Left ventricle myocardium inferior (tissue), 1 donor: Measurements from ENCODE around the gene GLYAT. TPM values are rescaled to one million over a fixed set of nuclear protein-coding genes. Genes with fewer than 3 reads are reported as not detected.

Experiments used
- DNase-seq: peaks from one replicate; pipeline ENCODE4 v3.0.0-alpha.2; 2020
- H3K27ac ChIP-seq: fragments of 200-600 bp; replicated peaks from 2 replicates; pipeline ENCODE4 v1.8.0; 2021
- H3K27me3 ChIP-seq: fragments of 200-600 bp; 2 replicates; pipeline ENCODE4 v1.8.0; 2021; ENCODE audit warnings: low read depth
- H3K36me3 ChIP-seq: fragments of 200-600 bp; 2 replicates; pipeline ENCODE4 v1.8.0; 2021
- H3K4me1 ChIP-seq: fragments of 200-600 bp; 2 replicates; pipeline ENCODE4 v1.8.0; 2021
- H3K4me3 ChIP-seq: fragments of 200-600 bp; 2 replicates; pipeline ENCODE4 v1.8.0; 2021; ENCODE audit warnings: mild to moderate bottlenecking, moderate library complexity
- H3K9me3 ChIP-seq: fragments of 200-600 bp; replicated peaks from 2 replicates; pipeline ENCODE4 v1.8.0; 2021
- CTCF ChIP-seq: fragments of 200-600 bp; IDR thresholded peaks from 2 replicates; pipeline ENCODE4 v1.8.0; 2021; ENCODE audit warnings: antibody characterized with exemption, mild to moderate bottlenecking, borderline replicate concordance
- intact Hi-C: fragments of 100-400 bp; cut with micrococcal nuclease; formaldehyde crosslinking; loops from one replicate; pipeline ENCODE4 v1.11.0; 2022
- total RNA-seq: library from RNA; stranded (reverse); fragmentation: NEBNext Ultra II Directional; extraction: Animal tissue kit (Norgen Biotek cat#: 25700); gene quantifications from one replicate; pipeline ENCODE4 v1.2.1, GENCODE V29; 2021
- donor health status: DM: no; HTN: yes; CAD: no; lungs with severe emphysema.

GLYAT gene
- total RNA-seq, 1 donor from 2014 or later: not detected

DNA sequence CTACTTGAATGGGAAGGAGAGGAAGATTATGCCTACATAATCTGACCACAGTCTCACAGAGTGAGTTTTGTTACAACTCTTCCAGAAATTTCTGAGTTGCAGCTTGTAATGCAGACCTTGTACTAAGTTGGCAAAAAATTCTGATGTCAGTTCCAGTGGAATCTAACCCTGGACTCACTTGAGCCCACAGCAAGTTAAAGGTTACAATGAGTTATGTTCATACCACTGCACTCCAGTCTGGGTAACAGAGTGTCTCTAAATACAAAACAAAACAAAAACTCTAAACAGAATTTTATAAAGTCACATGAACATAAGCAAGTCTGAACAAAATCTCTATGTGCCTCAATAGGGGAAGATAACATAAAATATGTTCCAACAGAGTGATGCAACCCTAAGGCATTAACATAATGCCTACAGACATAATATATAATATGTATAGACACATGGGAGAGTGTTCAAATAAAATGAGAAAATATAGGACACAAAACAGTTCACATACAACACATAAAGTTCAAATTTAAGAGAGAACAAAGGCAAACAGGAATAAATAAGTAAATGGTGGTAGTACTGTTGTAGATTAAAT lies 1.1 kb downstream of the GLYAT start:
- Histone ChIP-seq H3K27ac (no peak overlapping the region), H3K9me3 (no peaks in the 10 kb centered on the region), H3K27me3 (peaks cover 26% of the 10 kb centered on the region), H3K4me3 (no peak overlapping the region), H3K4me1 (no peaks in the 10 kb centered on the region), H3K36me3 (no peaks in the 10 kb centered on the region)
- intact Hi-C loops: no loop called here
- no peak for TF ChIP-seq CTCF
- no peak for DNase-seq

DNA sequence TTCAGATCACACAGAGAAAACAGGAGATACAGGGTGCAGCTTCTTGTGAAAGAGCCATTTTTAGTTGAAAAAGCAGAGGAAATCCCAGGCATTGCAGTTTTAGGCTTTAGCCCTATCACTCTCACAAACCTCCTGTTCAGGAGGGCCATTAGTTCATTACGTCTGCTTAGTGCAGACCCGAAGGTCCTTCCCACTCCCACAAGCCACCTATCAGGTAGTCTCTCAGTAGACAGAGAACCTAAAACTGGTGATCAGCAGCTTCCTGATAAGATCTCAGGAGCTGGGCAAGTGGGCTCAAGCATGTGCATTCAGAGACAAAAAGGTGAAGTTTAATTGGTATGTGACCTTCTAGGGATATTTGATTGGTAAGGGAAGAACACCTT lies 4.3 kb downstream of the GLYAT start:
- Histone ChIP-seq H3K27ac (no peak overlapping the region), H3K4me1 (no peaks in the 10 kb centered on the region), H3K27me3 (no peaks in the 10 kb centered on the region), H3K36me3 (no peaks in the 10 kb centered on the region), H3K9me3 (no peaks in the 10 kb centered on the region), H3K4me3 (no peak overlapping the region)
- DNase-seq: no peak
- intact Hi-C loops: no loop called here
- TF ChIP-seq CTCF: no peak

DNA sequence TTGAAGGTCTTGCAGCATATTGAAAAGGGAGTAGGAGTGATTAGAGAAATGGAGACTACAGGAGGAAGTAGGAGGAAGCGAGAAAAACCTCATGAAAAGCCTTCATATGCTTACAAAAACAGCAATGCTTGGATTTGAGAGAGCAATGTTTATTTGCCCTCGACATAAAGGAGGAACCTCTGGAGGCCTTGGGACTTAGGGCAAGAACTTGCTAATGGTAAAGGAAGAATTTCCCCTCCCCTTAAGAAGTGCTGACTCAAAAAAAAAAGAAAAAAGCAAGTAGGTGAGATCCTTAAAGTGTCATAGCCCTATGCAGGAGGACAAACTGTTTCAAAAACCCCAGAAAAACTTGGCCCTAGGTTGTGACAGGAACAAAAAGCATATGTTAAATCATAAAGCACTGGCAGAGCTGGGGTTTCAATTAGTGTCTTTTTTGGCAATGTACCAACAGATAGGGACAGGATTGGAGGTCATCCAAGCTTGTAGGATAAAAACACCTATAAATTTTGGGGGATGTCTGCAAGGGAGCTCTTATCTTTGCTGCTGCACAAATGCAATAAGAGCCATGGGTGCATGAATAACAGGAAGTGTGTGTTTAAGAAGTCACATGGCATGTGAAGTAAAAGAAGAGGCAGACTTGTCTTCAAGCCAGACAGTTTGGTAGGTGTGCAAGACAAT lies 4.9 kb downstream of the GLYAT start:
- no peak for TF ChIP-seq CTCF
- Histone ChIP-seq H3K27me3 (no peaks in the 10 kb centered on the region), H3K9me3 (no peaks in the 10 kb centered on the region), H3K36me3 (no peaks in the 10 kb centered on the region), H3K4me3 (no peak overlapping the region), H3K4me1 (no peaks in the 10 kb centered on the region), H3K27ac (no peak overlapping the region)
- DNase-seq: no peak
- intact Hi-C loops: no loop called here

- intact Hi-C loops: no loop called here
- H3K27ac ChIP-seq: no peak overlapping the region
- TF ChIP-seq CTCF: no peak
- H3K4me3 ChIP-seq: no peak overlapping the region
- no peaks in the 10 kb centered on the region for H3K4me1 ChIP-seq
- H3K36me3 ChIP-seq: no peaks in the 10 kb centered on the region
- no peaks in the 10 kb centered on the region for H3K27me3 ChIP-seq
- no peak for DNase-seq
- peaks cover 7% of the 10 kb centered on the region for H3K9me3 ChIP-seq
Measured at GRCh38 chr11:58719406-58720117, 12.2 kb downstream of the GLYAT start.

DNA sequence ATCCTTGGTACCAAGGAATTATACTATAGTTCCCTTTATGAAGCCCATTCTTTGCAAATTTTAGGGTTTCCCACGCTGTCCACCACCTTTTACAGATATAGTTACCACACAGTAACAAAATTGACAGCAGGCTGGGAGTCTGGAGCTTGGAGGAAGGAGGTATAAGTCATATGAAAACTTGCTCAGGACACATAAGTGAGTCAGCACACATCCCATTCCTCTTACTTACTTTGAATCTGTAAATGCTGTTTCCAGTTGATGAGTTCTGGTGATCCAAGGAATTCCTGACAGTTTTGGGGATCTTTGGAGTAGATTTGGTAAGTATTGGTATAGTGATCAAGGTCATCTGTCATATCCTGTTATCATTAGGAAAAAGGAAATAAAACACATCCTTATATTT lies 19.2 kb downstream of the GLYAT start:
- intact Hi-C loops: no loop called here
- H3K27me3 ChIP-seq: no peaks in the 10 kb centered on the region
- no peak overlapping the region for H3K4me3 ChIP-seq
- no peak overlapping the region for H3K27ac ChIP-seq
- no peaks in the 10 kb centered on the region for H3K4me1 ChIP-seq
- H3K36me3 ChIP-seq: no peaks in the 10 kb centered on the region
- H3K9me3 ChIP-seq: peaks cover 12% of the 10 kb centered on the region
- DNase-seq: no peak
- no peak for TF ChIP-seq CTCF
